KBM-7 (cell line): ENCODE measurements around the gene TMEM50A.
"Not testable (repeated sequence)": the region's sequence is repeated elsewhere in the genome, so short reads cannot be mapped to it uniquely, and the experiment has no call there.

Experiments used
- DNase-seq: peaks from one replicate; pipeline ENCODE4 v3.0.0-alpha.2; 2015
- in situ Hi-C: fragments of 300-500 bp; cut with MboI; formaldehyde crosslinking; loops from 2 replicates; pipeline ENCODE4 v1.14.3; 2020; ENCODE audit warnings: low sequenced_read_pairs, low pct_unique_long_range_greater_than_20kb, mixed read lengths

Gene TMEM50A

DNA sequence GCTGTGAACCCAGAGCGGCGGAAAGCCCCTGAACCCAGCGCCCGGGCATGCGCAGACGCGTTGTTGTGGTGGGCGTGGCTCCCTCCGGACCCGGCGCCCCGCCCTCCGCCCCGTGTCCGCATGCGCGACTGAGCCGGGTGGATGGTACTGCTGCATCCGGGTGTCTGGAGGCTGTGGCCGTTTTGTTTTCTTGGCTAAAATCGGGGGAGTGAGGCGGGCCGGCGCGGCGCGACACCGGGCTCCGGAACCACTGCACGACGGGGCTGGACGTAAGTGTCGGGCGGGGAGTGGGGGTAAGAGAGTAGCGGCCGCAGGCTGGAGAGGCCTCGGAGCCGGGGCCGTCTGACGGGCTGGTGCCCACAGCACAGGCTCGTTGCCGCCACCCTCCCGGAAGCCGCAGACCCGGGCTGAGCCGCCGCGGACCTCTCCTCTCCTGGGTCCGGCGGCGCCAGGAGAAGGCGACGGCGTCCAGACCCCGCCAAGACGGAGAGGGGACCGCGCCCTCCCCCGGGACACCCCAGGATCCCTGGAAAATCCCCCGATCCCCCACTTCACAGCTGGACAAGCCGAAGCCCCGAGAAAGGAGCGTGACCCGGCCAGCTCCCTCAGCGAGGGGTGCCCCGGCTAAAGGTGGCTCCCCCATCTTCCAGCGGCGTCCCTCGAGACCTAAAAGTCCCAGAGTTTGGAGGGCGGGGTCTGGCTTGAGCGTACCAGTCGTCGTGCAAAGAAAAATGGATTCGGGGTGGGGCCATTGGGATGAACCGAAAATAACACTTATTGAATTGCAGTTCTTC is at the start of gene TMEM50A:
TMEM50A (plus strand) TSS at position 147 of the 794 bp plus-strand sequence. CDS start 2,153 bp downstream, outside the sequence.
- DNase-seq, result peak; percentile 92
- in situ Hi-C loops, result no loop called here

DNA sequence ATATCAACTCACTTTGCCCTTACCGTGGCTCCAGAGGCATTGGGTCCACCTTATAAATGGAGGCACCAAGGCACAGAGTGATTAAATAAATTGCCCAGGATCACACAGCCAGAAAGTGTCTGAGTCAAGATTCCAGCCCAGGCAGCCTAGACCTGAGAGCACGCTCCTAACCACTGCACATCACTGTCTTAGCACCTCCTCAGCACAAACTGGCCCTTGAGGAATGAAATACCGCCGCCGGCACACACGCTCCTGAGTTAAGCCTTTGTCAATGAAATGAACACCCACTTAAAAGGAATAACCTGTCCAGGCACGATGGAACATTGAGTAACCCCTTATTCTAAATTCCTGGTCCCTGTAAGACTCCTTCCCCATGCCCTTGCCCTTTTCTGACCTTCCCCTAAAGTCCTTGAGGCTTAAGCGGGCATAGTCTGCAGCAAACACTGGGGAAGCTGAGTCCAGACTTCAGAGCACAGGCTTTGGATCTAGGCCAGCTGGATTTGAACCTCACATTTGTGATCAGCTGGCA is 49.5 kb upstream of the TMEM50A start:
- in situ Hi-C loops, DNase-seq: not testable (repeated sequence)

DNA sequence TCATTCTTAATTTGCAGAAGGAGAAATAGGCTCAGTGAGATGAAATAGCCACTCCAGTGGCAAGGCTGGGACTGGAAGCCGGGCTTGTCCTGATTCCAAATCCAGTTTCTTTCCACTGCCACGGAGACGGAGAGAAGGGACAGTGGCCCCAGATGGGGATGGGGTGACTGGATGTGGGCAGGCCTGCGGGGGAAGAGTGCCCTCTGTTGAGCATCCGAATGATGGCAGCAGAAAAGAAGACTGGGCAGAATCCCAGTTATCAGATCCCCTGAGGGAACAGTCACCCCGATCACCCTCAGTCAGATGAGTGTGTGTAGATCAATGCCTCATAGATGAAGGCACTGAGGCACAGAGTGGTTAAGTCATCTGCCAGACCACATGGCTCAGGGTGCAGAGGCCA is 48.1 kb upstream of the TMEM50A start:
- DNase-seq, in situ Hi-C loops: not testable (repeated sequence)

DNA sequence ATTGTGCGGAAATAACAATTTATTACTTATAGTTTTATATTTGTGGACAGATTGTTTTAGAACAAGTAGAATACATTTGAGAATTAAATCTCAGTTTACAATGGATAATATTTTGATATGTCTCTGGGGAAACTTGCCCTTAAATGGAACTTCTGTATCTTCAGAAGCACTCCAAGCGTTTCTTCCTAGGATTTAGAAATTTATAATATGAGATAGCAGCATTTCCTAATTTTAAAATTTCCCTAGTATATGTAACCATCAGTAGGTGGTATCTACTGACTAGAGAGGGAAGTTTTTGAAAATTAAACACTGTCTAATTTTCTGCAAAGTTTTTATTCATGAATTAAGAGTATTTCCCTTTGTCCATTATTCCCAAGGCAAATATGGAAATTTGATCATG is 44.7 kb upstream of the TMEM50A start:
- DNase-seq, in situ Hi-C loops: not testable (repeated sequence)

DNA sequence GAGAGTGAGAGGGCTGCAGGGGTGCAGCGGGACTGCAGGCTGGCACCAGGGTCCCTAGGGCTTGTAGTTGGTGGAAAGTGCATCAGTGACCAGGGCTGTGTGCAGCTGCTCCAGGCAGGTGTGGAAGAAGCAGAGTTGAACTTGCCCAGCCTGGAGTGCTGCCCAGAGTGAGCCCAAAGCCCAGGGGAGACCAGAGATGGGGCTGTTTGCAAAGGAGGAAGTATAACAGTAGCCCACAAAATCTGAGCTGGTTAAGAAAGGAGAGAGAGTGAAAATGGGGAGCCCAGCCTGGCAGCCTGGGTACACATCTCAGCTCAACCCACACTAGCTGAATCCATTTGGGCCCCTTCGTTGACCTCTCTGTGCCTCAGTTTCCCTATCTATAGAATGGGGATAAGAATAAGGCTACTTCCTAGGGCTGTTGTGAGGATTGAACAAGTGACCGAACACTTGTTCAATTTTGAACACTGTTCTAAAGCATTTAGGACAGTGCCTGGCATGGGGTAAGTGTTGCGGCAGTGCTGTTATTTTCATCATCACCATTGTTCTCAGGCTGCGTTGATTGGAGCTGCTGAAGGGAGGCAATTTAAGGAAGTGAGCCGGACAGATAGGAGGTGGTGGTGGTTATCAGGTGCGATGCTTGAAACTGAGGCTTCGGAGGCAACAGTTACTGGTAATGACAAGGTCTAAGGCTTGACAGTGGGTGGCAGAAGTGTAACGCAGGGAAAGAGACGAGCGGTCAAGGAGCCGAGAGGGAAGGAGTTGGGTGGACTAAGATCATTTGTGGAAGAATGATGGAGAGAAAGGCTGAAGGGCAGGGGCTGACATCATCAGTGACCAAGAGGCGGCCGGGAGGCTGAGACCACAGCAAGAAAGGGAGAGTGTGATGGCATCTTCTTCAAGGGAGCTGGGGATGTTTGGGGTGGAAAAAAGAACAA is 43.0 kb upstream of the TMEM50A start:
- in situ Hi-C loops, DNase-seq: not testable (repeated sequence)

DNA sequence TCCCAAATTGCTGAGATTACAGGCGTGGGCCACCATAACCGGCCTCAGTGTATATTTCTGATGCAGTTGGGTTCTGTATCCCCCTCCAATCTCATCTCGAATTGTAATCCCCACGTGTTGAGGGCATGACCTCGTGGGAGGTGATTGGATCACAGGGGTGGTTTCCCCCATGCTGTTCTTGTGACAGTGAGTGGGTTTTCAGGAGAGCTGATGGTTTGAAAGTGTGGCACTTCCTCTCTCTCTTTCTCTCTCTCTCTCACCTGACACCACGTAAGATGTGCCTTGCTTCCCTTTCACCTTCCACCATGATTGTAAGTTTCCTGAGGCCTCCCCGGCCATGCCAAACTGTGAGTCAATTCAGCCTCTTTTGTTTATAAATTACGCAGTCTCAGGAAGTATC is 41.6 kb upstream of the TMEM50A start:
- DNase-seq, in situ Hi-C loops: not testable (repeated sequence)

DNA sequence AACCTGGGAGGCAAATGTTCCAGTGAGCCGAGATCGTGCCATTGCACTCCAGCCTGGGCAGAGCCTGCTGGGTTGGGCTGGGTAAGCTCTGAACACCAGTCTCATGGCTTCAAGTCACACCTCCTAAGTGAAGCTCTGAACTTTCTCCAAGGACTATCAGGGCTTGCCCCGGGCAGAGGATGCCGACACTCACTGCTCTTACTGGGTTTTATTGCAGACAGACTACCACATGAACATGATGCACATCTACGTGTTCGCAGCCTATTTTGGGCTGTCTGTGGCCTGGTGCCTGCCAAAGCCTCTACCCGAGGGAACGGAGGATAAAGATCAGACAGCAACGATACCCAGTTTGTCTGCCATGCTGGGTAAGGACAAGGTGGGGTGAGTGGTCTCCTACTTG is 37.4 kb upstream of the TMEM50A start:
- in situ Hi-C loops, DNase-seq: not testable (repeated sequence)

DNA sequence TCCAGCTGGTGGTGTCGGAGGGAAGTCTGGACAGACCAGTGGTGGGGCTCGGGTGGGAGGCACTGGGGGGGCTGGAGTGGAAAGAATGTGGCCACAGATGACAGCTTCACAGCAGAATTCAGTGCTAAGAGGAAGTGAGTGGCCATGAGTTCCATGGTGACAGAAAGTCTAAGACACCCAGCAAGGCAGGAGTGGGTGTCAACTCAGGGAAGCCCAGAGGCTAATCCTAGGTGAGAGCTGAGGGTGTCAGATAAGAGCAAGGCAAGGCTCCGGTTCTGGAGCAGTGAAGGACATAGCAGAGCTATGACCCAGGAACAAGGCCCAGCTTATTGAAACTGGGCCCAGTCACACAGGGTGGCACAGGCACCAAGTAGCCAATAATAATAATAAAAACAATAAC is 35.8 kb upstream of the TMEM50A start:
- DNase-seq, in situ Hi-C loops: not testable (repeated sequence)

DNA sequence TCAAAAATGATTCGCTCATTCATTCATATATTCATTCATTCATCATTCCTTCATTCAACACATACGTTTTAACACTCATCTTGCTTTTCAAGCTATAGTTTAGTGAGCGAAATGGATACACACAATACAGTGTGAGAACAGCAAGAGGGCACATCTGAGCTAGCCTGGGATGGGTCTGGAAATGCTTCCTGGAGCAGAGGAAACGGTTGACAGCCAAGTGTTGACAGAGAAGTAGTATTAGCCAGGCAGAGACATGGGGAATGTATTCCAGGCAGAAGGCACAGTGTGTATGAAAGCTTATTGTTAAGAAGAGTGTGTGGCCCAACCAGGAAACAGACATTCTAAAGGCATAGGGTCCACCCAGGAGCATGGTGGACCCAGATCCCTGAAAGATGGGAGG is 33.2 kb upstream of the TMEM50A start:
- DNase-seq, in situ Hi-C loops: not testable (repeated sequence)

DNA sequence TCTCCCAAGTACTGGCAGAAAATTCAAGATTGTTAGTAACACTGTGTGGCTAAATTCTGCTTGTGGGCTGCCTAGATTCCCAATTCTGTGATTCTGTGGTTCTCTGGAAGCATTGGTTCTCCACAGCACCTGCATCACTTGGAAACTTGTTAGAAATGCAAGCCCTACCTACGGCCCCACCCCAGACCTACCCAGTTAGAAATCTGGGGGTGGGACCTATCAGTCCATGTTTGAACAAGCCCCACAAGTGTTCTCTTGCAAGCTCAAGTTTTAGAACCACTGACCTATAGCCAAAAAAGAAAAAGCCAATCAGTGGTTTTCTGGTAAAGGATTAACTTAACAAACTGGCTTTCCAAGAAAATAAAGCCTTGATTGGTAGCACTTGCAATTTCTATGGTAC is 30.0 kb upstream of the TMEM50A start:
- DNase-seq, in situ Hi-C loops: not testable (repeated sequence)

DNA sequence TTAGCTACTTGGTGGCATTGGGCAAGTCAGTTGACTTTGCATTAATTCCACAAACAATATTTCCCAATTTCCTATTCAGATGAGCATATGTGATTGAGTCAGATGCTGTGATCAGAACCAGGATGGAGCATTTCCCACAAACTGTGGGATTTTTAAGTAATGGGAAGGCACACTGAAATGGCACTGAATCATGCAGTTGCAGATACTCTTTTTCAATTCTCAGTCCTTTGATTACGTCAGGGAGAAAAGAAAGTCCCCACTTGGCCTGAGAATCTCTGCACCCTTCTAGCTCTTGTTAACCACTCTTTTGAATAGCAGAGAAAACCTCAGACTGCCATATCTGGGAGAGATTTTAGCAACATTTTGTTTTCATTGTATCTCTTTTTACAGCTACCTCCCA is 29.0 kb upstream of the TMEM50A start:
- DNase-seq, in situ Hi-C loops: not testable (repeated sequence)

DNA sequence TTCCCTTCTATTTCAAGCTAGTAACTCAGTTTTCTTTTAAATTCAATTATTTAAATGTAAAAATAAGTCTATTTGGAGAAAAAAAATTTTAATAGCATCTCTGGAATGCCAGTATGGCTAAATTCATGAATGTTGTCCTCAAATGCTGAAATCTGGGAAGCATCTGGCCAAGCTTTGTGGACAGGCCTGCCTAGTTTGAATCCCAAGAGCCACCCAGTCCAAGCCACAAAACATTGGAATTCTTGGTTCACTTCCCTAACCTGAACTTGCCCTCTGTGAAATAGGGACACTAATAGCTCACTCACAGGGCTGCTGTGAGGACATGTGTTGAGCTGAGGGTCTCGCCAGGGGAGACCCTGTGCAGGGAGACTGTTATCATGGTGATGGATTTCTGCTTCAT is 28.6 kb upstream of the TMEM50A start:
- in situ Hi-C loops, DNase-seq: not testable (repeated sequence)

DNA sequence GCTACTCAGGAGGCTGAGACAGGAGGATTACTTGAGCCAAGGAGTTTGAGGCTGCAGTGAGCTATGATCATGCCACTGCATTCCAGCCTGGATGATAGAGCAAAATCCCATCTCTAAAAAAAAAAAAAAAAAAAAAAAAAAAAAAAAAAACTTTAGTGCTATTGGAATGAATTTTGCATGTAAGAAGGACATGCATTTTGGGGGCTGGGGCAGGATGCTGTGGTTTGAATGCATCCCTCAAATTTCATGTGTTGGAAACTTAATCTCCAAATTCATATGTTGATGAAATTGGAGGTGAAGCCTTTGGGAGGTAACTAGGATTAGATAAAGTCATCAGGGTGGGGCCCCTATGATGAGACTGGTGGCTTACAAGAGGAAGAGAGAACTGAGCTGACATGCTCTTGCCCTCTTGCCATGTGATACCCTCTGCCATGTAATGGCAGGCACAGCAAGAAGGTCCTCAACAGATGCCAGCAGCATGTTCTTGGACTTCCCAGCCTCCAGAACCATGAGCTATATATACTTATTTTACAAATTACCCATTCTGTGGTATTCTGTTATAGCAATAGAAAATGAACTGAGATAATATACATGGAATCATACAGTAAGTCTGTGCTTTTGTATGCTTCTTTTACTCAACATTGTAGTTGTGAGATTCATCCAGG is 25.2 kb upstream of the TMEM50A start:
- DNase-seq, in situ Hi-C loops: not testable (repeated sequence)

DNA sequence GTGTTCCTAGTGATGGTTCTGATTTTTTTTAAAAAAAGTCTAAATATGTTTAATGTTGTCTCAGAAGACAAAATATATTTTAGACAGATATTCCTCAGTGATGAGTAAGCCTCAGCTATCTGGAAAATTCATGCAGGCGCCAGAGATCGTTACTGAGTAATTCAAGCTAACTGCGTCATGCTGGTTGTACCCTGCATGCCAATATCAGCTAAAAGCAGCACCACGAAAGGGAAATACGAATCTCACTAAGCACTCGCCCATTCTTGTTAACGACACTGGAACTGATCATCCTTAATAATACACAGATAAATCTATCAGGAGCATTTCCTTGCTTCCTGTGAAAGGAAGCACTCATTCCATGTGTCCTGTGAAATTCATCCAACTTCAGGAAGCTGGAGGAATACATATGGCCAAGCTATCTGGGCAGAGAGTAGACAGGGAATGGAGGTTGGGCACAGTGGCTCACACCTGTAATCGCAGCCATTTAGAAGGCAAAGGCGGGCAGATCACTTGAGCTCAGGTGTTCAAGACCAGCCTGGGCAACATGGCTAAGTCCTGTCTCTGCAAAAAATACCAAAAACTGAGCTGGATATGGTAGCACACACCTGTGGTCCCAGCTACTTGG is 17.7 kb upstream of the TMEM50A start:
- in situ Hi-C loops, DNase-seq: not testable (repeated sequence)

DNA sequence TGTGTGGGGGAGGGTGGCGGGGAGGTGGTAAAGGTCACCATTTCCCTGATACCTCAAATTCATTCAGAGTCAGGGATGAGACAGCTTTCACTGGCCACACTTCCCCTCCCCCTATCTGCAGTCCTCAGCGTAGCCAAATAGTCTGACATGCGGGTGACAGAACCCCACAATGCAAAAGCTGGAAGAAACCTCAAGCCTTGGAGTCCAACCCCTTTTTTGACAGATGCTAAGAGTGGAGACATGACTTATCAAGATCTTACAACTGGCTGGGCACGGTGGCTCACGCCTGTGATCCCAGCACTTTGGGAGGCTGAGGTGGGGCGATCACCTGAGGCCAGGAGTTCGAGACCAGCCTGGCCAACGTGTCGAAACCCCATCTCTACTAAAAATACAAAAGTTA is 16.0 kb upstream of the TMEM50A start:
- in situ Hi-C loops, DNase-seq: not testable (repeated sequence)

DNA sequence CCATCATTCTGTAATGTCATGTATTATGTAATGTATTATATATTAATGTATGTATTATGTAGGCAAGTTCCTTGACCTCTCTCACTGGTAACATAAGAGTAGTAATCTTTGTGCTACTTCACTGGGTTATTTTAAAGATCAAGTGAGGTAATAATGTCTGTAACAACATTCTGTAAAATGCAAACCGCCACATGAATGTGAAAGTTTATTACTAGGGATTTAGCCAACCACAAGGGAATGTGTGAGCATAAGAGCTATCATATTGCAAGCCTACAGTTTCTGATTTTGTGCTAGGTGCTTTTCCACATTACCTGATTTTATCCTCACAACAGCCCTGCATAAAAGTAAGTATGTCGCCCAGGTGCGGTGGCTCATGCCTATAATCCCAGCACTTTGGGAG is 13.7 kb upstream of the TMEM50A start:
- in situ Hi-C loops, DNase-seq: not testable (repeated sequence)

DNA sequence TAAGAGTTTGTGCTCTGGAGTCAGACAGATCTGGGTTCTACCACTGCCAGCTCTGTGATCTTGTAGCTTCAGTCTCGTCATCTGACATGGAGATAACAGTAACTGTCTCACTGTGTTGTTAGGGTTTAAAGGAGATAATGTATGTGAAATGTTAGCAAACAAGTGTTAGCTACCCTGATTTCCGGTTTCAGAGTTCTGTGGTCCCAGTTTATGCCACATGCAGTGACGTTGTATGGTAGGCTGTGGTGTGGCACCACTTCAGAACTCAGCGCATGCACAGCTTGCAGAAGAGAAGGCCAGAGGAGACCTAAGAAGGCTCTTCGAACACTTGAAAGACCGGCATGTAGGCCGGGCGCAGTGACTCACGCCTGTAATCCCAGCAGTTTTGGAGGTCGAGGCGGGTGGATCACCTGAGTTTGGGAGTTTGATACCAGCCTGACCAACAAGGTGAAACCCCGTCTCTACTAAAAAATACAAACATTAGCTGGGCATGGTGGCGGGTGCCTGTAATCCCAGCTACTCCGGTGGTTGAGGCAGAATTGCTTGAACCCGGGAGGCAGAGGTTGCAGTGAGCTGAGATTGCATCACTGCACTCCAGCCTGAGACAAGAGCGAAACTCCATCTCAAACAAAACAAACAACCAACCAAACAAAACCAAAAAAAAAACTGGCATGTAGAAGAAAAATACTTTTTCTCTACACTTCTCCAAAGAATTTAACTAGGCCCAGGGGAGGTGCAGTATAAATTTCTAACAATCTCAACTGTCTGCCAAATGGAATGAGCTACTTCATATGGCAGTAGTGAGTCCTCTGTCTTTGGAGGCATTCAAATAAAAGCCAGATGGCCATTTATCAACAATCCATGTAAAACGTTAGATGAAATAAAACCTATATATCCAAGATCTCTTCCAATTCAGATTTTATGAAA is 10.0 kb upstream of the TMEM50A start:
- in situ Hi-C loops, result not testable (repeated sequence)

DNA sequence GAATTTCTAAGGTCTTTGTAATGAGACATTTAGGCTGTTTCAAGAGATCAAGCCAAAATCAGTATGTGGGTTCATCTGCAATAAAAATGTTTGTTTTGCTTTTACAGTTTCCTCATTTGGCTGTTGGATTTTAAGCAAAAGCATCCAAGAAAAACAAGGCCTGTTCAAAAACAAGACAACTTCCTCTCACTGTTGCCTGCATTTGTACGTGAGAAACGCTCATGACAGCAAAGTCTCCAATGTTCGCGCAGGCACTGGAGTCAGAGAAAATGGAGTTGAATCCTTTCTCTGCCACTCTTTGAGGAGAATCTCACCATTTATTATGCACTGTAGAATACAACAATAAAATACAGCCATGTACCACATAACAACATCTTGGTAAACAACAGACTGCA is 9.3 kb upstream of the TMEM50A start:
- DNase-seq, in situ Hi-C loops: not testable (repeated sequence)

More for the DNA sequence above, 10.0 kb upstream of the TMEM50A start:
- DNase-seq, result not testable (repeated sequence)
